Activated T-cell treated with anti-CD3 and anti-CD28 coated beads, Interleukin-2, amount 50 U/mL, for 48 hours (primary cell): ENCODE data around the gene SPACA4.

Experiments used
- DNase-seq, 2 experiments: peaks; one replicate each; pipeline ENCODE4 v3.0.0-alpha.2; 2020

SPACA4 gene

GRCh38 chr19:48598996-48599700 is 7.4 kb upstream of the SPACA4 start:
- no peak for DNase-seq

DNA sequence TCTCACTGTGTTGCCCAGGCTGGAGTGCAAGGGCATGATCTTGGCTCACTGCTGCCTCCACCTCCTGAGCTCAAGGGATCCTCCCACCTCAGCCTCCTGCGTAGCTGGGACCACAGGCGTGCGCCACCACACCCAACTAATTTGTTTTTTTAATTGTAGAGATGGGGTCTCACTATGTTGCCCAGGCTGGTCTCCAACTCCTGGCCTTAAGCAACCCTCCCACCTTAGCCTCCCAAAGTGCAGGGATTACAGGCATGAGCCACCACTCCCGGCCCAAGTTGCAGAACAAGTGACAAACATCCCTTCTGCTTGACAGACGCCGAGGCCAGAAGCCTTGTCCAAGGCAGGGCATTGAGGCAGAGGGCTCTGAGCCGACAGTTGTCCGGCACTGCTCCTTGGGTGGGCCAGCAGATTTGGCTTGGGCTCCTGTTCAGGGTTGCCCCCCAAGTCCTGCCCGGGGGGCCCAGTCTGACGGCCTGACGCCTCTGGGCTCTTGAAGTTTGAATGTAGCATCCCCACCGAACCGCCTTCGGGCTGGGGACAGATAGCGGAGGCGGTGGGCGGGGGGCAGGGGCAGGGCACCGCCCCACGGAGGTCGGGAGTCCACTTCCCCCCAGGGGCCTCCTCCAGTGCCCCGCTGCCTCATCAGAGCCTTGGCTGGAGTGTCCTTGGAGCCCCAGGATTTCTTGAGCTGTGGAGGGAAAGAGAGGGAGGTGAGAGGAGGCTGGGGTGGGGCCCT is 5.7 kb upstream of the SPACA4 start:
- no peak for DNase-seq

DNA sequence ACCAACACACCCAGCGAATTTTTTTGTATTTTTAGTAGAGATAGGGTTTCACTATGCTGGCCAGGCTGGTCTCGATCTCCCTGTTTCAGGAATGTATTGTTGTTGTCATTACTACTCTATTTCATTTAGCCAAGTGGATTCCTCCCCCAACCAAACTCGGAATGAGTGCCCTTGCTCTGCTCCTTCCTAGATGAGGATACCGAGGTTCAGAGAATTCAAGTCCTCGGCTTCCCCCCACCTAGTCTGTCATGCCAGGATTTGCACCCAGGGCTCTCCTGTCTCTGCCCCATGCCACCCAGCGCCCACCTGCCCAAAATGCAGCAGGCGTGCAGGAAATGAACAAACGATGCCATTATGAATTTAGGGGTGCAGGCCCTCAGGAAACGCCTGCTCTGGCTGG is 3.5 kb upstream of the SPACA4 start:
- no peak for DNase-seq

- no peak for DNase-seq
These were observed 3.1 kb upstream of the SPACA4 start for GRCh38 chr19:48603449-48603848.

DNA sequence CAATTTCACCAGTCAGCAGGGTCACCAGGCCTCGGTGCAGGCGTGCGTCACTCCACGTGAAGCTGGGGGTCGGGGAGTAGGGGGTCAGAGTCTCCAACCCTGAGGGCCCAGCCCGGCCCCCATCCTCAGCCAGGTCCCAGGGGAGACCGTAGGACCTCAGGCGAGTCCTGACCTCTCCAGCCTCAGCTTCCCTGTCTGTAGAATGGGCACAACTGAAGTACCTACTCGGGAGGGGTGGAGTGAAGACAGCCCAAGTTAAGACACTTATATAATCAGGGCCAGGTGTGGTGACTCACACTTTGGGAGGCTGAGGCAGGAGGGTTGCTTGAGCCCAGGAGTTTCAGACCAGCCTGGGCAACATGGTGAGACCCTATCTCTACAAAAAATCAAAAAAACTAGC is 2.7 kb upstream of the SPACA4 start:
- no peak for DNase-seq

DNA sequence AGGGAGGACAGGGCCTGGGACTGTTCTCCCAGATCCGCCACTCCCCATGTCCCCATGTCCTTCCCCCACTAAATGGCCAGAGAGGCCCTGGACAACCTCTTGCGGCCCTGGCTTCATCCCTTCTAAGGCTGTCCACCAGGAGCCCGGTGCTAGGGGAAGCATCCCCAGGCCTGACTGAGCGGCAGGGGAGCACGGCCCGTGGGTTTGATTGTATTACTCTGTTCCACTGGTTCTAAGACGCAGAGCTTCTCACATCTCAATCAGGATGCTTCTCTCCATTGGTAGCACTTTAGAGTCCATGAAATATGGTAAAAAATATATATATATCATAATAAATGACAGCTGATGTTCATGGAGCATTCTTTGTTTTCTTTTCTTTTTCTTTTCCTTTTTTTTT is 815 bp downstream of the SPACA4 start:
- no peak for DNase-seq

DNA sequence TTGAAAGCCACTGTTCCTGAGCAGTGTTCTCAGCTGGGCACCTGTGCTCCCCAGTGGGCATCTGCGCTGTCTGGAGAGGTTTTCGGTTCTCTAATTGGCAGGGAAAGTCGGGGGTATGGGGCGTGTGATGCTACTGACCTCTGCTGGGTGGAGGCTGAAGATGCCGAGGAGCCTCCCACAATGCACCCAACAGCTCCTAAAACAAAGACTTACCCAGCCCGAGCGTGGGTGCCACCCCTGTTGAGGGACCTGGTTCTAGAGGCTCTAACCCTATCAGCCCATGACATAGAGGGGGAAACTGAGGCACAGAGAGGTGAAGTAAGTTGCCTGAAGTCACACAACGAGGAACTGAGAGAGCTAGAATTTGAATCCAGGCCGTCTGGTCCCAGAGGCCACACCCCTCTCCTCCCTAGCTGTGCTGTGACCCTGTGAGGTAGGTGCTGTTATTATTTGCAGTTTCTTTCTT is 2.3 kb downstream of the SPACA4 start:
- DNase-seq: peak; percentile 65 to 75

GRCh38 chr19:48609571-48610108 is 3.1 kb downstream of the SPACA4 start:
- no peak for DNase-seq

- no peak for DNase-seq
These were observed 5.3 kb downstream of the SPACA4 start for GRCh38 chr19:48611872-48612271.

- DNase-seq: no peak
These were observed 6.7 kb downstream of the SPACA4 start for GRCh38 chr19:48613024-48613851.

DNA sequence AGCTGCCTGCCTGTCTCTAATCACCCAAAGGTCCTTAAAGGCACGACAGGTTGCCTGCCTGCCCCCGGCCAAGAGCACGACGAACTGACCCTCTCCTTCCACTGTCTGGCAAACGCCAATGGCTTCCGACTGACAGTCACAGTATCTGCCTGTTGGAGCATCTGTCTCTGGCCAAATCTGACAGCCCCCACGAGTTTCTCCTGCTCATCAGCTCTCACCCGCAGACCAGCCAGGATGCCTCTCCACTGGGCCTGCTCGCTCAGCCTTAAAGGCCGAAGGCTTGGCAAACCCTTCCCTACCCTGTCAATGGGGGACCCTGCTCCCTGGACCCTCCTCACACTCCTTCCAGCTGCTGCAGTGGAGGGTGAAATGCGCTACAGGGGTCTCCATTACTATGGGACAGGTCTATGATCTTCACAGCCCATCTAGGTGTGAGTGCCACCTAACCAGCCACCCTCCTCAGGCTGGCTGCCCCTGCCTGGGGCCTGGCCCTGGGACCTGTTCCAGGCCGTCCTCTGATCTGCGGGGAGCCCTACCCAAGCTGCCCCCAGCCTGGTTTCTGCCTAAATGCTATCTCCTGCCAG is 7.4 kb downstream of the SPACA4 start:
- peak; percentile 59 to 64 for DNase-seq

GRCh38 chr19:48614436-48615230 is 8.1 kb downstream of the SPACA4 start, which contains the start of gene FAM83E:
Gene FAM83E, minus strand, starts transcription at chr19:48615076. Its CDS starts 1,704 bp downstream, at chr19:48613372.
- DNase-seq: peak; percentile 64 to 65

- no peak for DNase-seq
These were observed 8.9 kb downstream of the SPACA4 start for GRCh38 chr19:48615231-48616040.

- no peak for DNase-seq
These were observed 9.5 kb downstream of the SPACA4 start for GRCh38 chr19:48616041-48616436.

DNA sequence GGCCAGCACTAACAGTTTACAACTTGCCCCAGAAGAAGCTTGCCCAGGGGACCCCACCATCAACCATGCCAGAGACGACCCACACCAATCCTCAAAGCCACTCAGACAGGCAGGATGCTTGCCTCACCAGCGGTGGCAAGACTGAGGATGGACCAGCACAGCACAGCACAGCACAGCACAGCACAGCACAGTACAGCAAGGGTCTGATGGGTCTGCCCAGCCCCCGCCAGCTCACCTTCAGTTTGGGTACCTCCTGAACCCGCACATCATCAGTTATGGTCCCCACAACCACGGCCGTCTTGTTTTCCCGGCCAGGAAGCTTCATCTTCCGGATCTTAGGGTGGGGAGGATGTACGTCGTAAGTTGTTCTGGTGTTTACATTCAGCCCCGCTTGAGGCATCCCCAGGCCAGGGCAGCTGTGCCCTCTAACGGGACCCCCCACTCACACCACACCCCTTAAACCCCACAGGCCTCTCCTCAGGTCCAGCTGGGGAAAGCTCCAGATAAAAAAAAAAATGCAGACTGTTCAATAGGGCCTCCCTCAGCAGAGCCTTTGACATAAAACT is 10.0 kb downstream of the SPACA4 start:
- no peak for DNase-seq

- no peak for DNase-seq
These were observed 10.8 kb downstream of the SPACA4 start for GRCh38 chr19:48617146-48617937.

GRCh38 chr19:48618278-48618915 is 11.9 kb downstream of the SPACA4 start:
- no peak for DNase-seq

GRCh38 chr19:48618916-48619691 is 12.6 kb downstream of the SPACA4 start, which contains the start of the genes RPL18 and SPHK2:
Gene RPL18, minus strand, starts transcription at chr19:48619178. Its CDS starts 35 bp downstream, at chr19:48619143.
Gene SPHK2, plus strand, starts transcription at chr19:48619506. Its CDS starts 1,009 bp downstream, at chr19:48620515.
- peak; percentile 96 to 97 for DNase-seq
